Fibroblast of pulmonary artery (primary cell): ENCODE data around the gene CELSR1.

ENCODE experiments used
- DNase-seq: peaks from one replicate; pipeline ENCODE4 v3.0.0-alpha.2; 2010; ENCODE audit warnings: low read depth
- H3K4me3 ChIP-seq: replicated peaks from 2 replicates; pipeline ENCODE4 v1.5.1; 2011; ENCODE audit warnings: low read depth, mild to moderate bottlenecking, control low read depth, low read length, moderate library complexity
- CTCF ChIP-seq: IDR thresholded peaks from 2 replicates; pipeline ENCODE4 v1.5.1; 2011; ENCODE audit warnings: mild to moderate bottlenecking, control low read depth, low read length, inconsistent platforms; ENCODE audit errors: missing control alignments

Gene CELSR1

GRCh38 chr22:46430961-46431838, 106.2 kb downstream of the CELSR1 start:
- DNase-seq = no peak
- no peak for TF ChIP-seq CTCF
- no peak overlapping the region for H3K4me3 ChIP-seq

- no peak for DNase-seq
- no peak for TF ChIP-seq CTCF
- no peak overlapping the region for H3K4me3 ChIP-seq
Observed at GRCh38 chr22:46429325-46429853, 108.0 kb downstream of the CELSR1 start.

GRCh38 chr22:46428602-46429324, 108.7 kb downstream of the CELSR1 start:
- no peak overlapping the region for H3K4me3 ChIP-seq
- DNase-seq = no peak
- TF ChIP-seq CTCF = no peak

- TF ChIP-seq CTCF = no peak
- no peak overlapping the region for H3K4me3 ChIP-seq
- no peak for DNase-seq
Observed at GRCh38 chr22:46428171-46428570, 109.2 kb downstream of the CELSR1 start.

- no peak overlapping the region for H3K4me3 ChIP-seq
- TF ChIP-seq CTCF = no peak
- DNase-seq = peak; percentile 8
Observed at GRCh38 chr22:46425016-46425415, 112.4 kb downstream of the CELSR1 start.

GRCh38 chr22:46424496-46424895, 112.9 kb downstream of the CELSR1 start:
- no peak overlapping the region for H3K4me3 ChIP-seq
- no peak for DNase-seq
- no peak for TF ChIP-seq CTCF
